Endometrial microvascular endothelial cells (primary cell): ENCODE data around the gene SPOP. TPM values are rescaled to one million over a fixed set of nuclear protein-coding genes. Genes with fewer than 3 reads are reported as not detected.

Source experiments
- in situ Hi-C: cut with HindIII; loops from 2 replicates; pipeline ENCODE4 v1.10.0; 2017; ENCODE audit warnings: low sequenced_read_pairs, low pct_unique_long_range_greater_than_20kb; ENCODE audit errors: inconsistent ontology term
- total RNA-seq: library from RNA; depleted of rRNA; stranded (reverse); fragments of >200 nt; gene quantifications from one replicate; pipeline ENCODE4 v1.2.3, GENCODE V29; 2015; ENCODE audit errors: inconsistent ontology term

Gene SPOP
- total RNA-seq, 1 donor from 2014 or later = 61.5 TPM

DNA sequence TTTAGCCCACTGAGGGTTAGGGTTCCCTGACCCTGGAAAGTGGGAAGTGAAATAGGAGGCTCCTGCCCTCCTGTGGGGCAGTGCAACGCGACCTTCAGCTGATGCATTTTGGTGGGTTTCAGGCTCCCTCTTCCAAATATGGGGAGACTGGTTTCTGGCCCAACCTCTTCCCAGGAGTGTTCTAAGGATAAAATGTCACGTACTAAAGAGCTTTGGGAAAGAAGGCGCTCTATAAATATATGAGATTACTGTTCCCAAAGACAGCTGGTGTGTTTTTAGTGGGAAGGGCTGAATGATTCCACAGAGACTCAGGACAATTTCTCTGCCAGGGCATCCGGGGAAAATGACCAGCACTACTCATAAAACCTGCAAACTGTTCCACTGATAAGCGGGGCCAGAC lies 20.1 kb upstream of the SPOP start:
- in situ Hi-C loops = no loop called here

DNA sequence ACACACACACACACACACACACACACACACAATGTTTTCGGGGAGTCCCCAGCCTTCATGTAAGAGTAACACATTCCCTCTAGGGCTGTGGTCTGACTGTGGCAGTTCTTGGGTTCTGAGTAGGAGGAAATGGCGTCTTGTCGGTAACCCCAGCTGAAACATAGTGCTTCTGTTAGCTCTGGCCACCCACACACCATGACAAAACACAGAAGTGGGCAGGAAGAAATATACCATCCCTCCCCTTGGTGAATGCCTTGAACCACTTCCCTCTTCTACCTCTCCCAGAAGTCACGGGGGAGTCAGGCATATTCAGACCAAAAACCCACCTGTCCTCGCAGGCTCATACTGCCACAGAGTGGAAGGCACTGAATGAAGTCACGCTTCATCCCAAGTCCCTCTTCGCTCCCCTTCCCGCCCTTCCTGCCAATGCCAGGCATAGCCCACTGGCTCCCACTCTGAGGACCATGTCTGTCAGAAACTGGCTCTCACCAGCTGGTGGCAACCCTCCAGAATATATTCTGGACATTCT lies 18.4 kb upstream of the SPOP start:
- in situ Hi-C loops = no loop called here

DNA sequence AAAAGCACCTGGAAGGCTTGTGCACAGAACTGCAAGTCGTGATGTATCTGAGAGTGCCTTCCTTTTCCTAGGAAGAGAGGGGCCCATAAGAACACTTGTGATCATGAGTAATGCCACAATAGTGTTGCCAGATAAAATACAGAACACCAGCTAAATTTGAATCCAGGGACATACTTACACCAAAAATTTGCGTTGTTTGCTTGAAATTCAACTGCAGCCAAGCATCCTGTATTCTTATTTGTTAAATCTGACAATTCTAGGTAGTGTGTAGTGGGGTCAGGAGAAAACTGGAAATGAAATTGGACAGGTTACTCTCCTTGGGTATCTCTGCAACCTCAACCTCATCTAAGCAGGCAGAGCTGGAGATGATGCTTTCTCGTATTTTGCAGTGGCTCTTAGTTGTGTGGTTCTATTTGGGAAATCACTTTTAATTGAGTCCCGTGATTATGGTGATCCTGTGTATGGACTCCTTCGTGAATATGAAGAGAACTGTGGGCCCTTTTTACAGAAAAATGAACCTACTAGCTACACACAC lies 17.9 kb upstream of the SPOP start:
- in situ Hi-C loops = no loop called here

DNA sequence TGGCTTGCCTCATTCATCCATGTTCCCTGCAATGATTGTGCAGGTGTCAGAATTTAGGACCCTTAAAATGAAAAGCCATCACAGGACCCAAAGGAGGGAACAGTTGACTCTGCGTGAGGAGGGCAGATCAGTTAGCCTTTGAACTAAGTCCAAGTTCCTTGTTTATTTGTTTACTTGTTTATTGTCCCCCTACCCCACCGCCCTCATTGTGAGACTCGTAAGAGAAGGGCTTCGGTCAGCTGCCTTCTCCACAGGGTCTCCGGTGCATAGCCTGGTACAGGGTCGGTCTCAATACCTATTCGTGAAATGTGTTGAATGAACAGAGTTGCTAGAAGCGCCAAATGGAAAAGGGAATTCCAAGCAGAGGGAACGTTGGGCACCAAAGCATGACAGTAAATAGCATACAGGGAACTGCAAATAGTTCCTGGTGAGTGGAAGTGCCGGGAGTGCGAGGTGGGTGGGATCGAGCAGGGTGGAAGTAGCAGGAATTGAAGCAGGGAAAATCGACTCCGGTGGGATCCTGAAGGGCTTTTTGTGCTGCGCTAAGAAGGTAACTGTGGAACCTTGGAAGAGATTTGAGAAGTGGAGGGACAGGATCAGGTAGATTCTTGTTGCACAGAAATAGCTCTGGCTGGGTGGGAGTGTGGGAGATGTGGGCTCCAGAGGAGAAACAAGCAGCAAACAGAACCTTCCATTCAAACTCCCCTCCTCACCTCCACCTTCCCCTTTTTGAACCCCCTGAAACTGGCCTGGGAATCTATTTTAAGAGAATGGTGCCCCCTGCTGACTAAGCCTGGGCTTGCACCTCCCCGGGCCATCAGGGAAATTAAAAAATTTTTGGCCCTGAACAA lies 17.2 kb upstream of the SPOP start:
- in situ Hi-C loops = no loop called here

DNA sequence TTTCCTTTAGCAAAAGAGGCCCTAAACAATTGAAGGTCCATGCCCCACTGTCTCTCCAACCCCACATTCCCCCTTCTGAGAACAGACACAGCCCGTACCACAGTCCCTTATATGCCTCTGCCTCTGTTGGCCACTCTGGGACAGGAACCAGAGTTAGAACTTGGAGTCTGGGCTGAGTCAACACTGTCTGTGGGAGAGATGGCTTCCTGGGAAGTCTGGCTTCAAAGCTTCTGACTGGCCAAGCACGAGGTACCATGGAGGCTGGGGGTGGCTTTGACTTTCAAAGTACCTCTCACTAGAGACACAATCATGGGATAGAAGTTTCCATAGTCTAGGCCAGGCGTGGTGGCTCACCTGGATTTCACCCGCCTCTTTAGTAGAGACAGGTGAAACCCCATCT lies 14.9 kb upstream of the SPOP start:
- in situ Hi-C loops = no loop called here

DNA sequence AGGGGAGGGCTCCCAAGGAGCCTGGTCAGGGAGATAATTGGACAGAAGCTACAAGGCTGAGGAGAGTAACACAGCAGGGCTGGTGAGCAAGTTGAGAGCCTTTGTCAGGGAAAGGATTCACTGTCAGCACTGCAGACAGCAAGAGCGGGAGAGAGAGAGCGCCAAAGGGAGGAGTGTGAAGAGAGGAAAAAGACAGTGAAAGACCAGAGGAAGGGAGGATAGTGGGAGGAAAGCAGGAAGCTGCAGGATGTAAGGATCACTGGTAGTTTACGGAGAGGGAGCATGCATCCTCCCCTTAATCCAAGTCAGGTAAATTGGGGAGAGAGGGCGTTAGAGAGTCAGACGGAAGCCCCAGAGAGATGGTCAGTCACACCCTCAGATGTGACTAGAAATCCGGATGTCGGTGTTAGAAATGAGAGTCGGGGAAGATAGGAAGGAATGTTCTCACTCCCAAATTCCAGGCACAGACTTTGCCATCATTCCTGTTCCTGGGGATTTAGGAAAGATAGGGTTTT lies 13.8 kb upstream of the SPOP start:
- in situ Hi-C loops = no loop called here

DNA sequence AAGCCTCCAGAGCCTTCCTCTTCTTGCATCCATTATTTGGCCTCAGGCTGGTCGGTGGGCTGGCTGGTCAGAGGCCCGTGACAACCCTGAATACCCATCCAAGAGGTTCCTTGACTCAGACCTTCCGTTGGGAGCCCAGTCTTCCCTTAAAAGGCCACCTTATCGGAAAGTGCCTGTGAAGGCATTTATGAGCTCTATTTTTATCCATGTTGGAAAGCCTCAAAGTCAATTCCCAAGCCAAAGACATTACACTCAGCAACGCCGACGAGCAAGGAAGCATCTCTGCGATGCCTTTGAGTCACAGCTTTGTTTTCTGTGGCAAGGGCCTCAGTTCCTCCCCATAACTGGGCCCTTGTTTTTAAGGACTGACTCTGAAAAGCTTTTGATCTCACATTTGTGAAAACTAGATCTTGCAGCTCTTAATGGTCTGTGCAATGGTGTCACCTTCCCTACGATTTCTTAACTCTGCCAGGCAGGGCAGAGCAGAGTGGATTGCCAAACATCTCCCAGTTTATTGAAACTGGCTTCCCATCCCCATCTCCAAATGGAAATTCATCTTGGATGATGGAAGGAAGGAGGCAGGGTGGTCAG lies 13.3 kb upstream of the SPOP start:
- in situ Hi-C loops = no loop called here

DNA sequence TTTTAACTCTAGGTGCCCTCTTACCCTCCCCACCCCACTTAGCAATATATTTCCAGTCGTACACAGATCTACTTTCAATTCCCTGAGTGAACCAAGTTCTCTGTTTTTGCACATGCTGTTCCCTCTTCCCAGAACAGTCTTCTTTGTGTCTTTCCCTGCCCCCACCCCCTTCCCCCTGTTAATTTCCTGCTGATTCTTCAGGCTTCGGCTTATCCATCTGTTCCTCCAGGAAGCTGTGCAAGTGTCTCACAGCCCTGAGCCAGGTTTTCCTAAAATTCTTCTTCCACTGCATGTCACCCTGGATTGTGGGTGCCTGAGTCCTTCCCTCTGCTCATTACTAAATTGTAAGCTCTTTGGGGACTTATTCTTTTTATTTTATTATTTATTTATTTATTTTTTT lies 12.4 kb upstream of the SPOP start:
- in situ Hi-C loops = no loop called here

DNA sequence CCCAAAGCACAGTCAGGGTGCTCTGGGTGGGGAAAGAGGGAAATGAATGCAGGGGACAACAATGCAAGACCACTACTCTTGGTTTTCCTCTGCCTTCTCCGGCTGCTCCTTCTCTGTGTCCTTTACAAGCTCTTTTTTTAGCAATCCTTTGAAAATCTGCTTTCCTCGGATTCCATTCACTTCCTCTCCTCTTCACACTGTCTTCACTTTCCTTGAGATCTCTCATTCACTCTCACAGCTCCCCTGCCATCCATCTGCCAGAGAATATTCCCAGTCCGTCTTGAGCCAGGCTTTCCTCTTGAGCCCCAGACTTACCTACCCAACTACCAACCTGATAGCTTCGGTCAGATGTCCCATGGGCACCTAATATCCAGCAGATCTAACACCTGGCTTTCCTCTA lies 11.0 kb upstream of the SPOP start:
- in situ Hi-C loops = no loop called here

DNA sequence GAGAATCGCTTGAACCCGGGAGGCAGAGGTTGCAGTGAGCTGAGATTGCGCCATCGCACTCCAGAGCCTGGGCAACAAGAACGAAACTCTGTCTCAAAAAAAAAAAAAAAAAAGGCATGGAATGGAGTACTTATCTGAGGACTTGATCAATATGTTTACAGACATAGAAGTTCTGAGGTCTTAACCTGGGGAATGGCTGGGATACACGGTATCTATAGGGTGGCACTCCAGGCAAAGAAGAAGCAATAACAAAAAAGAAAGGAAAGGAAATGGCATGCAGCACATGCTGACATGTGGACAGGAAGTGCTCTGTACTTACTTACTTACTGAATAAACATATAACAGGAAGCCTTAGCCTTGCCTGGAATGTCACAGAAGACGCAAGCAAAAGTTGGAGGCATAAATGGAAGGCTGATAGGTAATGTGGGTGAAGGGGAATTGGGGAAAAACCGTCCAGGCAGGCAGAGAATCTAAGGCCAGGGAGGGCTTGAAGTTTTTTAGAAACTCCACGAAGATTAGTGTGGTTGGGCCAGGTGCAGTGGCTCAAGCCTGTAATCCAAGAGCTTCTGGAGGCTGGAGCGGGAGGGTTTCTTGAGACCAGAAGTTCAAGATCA lies 10.1 kb upstream of the SPOP start:
- in situ Hi-C loops = no loop called here

DNA sequence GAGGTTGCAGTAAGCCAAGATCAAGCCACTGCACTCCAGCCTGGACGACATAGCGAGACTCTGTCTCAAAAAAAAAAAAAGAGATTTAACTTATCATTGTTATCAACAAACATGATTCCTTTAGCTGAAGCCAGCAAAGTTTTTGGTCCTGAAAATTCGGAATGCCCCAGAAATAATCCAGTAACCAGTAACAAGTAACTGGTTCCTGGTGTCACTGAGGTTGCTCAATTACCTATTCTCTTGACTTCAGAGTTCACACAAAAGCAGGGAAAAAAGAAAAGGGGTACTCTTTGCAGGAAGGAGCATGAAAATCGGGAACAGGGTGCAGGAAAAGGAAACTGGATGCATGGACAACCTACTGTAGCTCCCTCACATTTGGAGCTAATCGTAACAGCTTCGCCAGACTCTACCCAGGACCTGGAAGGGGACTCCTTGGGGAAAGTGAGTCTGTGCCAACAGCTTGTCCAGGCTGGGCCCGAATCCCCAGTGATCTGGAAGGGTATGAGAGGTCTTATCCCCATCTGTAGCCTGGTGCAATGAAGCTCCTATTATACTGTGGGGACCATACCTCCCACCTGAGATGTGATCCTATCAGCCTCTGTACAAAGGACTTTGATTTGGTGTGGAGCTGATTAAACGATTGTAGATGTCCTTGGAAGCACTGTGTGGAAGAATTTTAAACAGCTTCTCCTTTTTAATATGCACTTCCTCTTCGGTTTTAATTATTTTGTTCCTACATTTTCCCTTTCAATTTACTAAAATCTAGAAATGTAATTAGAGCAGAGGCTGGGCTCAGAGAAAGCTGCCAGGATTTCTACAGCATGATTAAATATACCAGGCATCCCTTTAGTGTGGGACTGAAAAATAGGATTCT lies 3.4 kb upstream of the SPOP start:
- in situ Hi-C loops = no loop called here

DNA sequence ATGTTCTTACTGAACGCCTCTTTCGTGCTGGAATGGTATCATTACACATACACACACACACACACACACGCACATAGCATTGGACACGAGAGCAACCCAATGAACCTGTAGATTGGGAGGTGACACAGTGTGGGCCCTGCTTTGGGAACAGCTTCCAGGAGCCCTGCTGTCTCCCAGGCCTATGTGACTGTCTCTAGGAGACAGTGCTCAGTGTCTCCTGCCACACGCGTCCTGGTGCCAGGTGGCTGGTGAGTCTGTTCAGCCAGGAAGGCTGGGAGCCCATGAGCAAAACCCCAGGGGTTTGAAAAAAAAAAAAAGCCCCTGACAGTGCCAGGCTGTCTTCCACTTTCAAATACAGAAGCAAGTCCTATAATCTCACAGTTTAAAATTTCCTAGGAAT lies 2.4 kb upstream of the SPOP start:
- in situ Hi-C loops = no loop called here

DNA sequence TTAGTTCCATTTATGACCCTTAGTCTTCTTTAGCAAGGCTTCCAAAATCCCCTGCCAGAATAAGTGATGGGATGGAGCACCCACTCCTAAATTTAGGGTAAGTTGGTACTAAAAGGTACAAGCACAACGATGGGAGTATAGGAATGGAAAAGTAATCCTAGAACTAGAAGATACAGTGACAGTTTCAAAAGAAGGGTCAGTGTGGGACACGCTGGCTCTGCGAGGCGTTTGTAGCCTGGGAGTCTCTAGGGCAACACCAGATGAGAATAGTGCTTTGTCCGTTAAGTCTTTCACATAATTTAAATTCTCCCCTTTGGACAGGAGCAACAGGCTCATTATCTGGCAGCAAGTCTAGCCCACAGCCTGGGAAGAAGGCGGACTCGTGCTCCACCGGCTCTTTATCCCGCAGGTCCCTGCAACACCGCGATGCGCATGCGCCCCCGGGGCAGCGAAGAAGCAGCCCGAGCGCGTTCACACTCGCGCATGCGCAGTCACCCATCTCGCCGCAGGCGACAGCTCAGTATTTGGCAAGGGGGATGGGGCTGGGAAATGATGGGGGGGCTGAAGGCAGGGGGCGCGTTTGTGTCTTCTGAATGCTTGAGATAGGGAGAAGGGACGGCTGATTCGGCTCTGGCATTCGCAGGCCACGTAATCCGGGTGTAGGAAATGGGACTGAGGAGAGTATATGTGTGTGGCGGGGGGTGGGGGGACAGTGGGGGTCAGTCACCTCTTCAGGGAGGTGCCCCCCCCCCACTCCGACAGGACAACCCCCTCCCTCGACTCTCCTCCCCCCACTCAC lies 564 bp downstream of the SPOP start:
- in situ Hi-C loops = no loop called here

DNA sequence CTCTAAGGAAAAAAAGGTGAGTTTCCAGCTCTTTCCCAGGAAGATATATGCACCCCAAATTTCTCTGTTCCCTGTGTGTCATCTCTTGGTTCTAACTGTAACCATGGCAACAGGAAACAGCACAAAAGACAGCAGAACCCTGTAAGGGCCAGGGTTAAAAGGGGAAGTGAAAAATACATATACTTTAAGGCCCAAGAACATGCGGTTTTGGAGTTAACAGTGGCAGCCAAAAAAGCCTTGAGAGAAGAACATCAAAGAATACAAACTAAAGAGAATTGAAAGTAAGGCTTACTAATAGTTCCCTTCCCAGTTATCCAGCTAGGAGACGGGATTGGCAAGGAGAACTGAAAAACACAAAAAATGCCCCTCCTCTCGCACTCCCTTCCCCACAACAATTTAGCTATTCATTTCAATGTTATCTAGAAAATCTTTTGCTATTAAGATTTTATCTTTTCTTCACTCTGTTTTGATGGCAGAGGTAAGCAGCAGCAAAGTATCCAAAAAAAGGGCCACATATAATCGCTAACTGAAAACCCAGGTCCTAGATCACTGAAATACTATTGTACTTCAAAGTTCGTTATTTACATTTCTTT lies 1.5 kb downstream of the SPOP start:
- in situ Hi-C loops = no loop called here

DNA sequence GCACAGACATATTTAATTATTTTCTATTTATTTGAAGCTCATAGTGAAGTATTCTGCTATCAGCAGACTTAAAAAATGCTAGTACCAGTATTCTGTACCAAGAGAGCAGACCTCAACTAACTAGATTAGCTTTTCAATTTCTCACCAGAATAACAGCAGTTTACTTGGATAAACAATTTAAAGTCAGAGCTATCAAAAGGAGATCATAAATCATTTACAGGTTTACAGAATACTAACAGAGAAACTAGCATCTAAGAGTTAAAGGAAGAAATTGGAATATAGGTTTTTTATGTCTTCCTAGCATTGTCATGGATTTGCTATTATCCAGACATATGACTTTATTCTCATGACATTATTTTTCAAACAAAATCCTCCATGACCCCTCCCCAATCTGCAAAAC lies 3.4 kb downstream of the SPOP start:
- in situ Hi-C loops = loop anchor here (5.0 kb wide), 1 partner anchor 37 kb away; no protein-coding TSS in a partner anchor

DNA sequence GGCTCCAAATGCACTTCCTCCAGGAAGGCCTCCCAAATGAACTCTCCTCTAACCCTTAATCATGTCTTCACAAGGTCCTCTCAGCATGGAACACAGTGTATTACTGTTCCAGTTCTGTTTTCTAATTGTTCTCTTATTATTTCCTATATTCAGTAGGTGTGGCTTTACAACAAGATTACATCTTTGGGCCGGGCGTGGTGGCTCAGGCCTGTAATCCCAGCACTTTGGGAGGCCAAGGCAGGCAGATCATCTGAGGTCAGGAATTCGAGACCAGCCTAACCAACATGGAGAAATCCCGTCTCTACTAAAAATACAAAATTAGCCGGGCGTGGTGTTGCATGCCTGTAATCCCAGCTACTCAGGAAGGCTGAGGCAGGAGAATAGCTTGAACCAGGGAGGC lies 4.2 kb downstream of the SPOP start:
- in situ Hi-C loops = loop anchor here (5.0 kb wide), 1 partner anchor 36 kb away; no protein-coding TSS in a partner anchor

DNA sequence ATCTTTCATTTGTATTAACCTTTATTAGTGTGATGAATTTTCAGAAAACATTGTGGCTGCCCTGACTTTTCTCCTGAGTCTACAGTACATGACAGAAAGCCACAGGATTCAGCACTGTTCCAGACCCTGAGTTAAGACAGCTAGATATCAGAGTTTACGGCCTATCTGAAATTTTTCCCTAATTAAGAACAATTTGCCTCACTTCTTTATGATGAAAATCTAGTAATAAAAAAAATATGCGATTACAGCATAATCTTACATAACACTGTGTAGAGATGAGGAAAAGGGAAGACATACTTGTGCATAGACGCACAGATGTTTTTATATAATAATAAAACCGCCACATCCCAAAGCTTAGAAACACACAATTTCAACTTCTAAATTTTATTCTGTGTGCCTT lies 7.3 kb downstream of the SPOP start:
- in situ Hi-C loops = loop anchor here (5.0 kb wide), 1 partner anchor 33 kb away; no protein-coding TSS in a partner anchor
